CD4-positive, alpha-beta memory T cell (primary cell): ENCODE data around the gene SPTA1. TPM values are rescaled to one million over a fixed set of nuclear protein-coding genes. Genes with fewer than 3 reads are reported as not detected.

ENCODE experiments used
- CTCF ChIA-PET: fragments of 350-600 bp; sonication (Branson Sonifier 250); formaldehyde crosslinking; loops from one replicate; lab custom pipeline; 2021; ENCODE audit warnings: inconsistent platforms; ENCODE audit not compliant: partially characterized antibody; lab: Charles Lee
- POLR2A ChIA-PET: fragments of 350-600 bp; sonication (Branson Sonifier 250); formaldehyde crosslinking; loops from one replicate; lab custom pipeline; 2021; ENCODE audit not compliant: partially characterized antibody; lab: Charles Lee
- DNase-seq, 5 donors: peaks; one replicate each; pipeline versions ENCODE4 v3.0.0 to v3.0.0-alpha.2; 2020 to 2022; ENCODE audit warnings: mixed read lengths in 1 of 5
- H3K27ac ChIP-seq: one replicate; pipeline ENCODE4 v1.7.0; 2013; ENCODE audit warnings: low read depth, low read length
- H3K27me3 ChIP-seq: 2 replicates; pipeline ENCODE4 v1.7.0; 2013; ENCODE audit warnings: mild to moderate bottlenecking, low read length, moderate library complexity; ENCODE audit not compliant: insufficient read depth
- H3K36me3 ChIP-seq: 2 replicates; pipeline ENCODE4 v1.7.0; 2013; ENCODE audit warnings: mild to moderate bottlenecking, low read length, moderate library complexity; ENCODE audit not compliant: insufficient read depth
- H3K4me1 ChIP-seq: 2 replicates; pipeline ENCODE4 v1.7.0; 2013; ENCODE audit warnings: mild to moderate bottlenecking, low read length, moderate library complexity; ENCODE audit not compliant: insufficient read depth
- H3K4me3 ChIP-seq, 2 donors: one replicate each; pipeline ENCODE4 v1.7.0; 2013; ENCODE audit warnings: low read length in 2 of 2, mild to moderate bottlenecking in 1 of 2
- H3K9me3 ChIP-seq, 2 donors: one replicate each; pipeline ENCODE4 v1.7.0; 2013; ENCODE audit warnings: low read length in 2 of 2, control low read depth in 1 of 2; ENCODE audit not compliant: control insufficient read depth in 1 of 2
- H3K27ac Mint-ChIP-seq, 7 donors: one replicate each; pipeline ENCODE4 v1.8.0; 2020 to 2021; ENCODE audit warnings: mixed read lengths in 7 of 7, mild to moderate bottlenecking in 6 of 7, inconsistent platforms in 3 of 7, moderate library complexity in 3 of 7
- H3K27me3 Mint-ChIP-seq, 2 donors: one replicate each; pipeline ENCODE4 v1.8.0; 2020 to 2021; ENCODE audit warnings: mixed read lengths in 2 of 2
- H3K36me3 Mint-ChIP-seq, 2 donors: one replicate each; pipeline ENCODE4 v1.8.0; 2020 to 2021; ENCODE audit warnings: mixed read lengths in 2 of 2, inconsistent platforms in 1 of 2, mild to moderate bottlenecking in 1 of 2
- H3K4me1 Mint-ChIP-seq, 4 donors: one replicate each; pipeline ENCODE4 v1.8.0; 2020 to 2021; ENCODE audit warnings: mixed read lengths in 4 of 4, mild to moderate bottlenecking in 1 of 4
- H3K4me3 Mint-ChIP-seq, 8 donors: one replicate each; pipeline ENCODE4 v1.8.0; 2020 to 2021; ENCODE audit warnings: mixed read lengths in 8 of 8, mild to moderate bottlenecking in 7 of 8, moderate library complexity in 6 of 8, inconsistent platforms in 3 of 8
- H3K9me3 Mint-ChIP-seq, 8 donors: one replicate each; pipeline ENCODE4 v1.8.0; 2020 to 2021; ENCODE audit warnings: mixed read lengths in 8 of 8, mild to moderate bottlenecking in 5 of 8, inconsistent platforms in 3 of 8, moderate library complexity in 1 of 8
- intact Hi-C: fragments of 100-400 bp; cut with micrococcal nuclease; formaldehyde crosslinking; loops from one replicate; pipeline ENCODE4 v1.15.1; 2023
- polyA plus RNA-seq, 2 donors: library from polyadenylated mRNA; unstranded; fragments of 300-500 nt; fragmentation: Illumina TruSeq; gene quantifications; one replicate each; pipeline ENCODE4 v1.2.3, GENCODE V29; 2021
- total RNA-seq, 2 experiments: library from RNA; stranded (reverse); gene quantifications; one replicate each; pipeline ENCODE4 v1.2.3, GENCODE V29; 2021

Gene SPTA1
- total and polyA plus RNA-seq, 4 experiments from 2014 or later, result not detected

- Histone ChIP-seq H3K4me3 (no peak within 1 kb of the TSS), H3K27me3 (no peaks in the 10 kb centered on the region), H3K9me3 (no peaks in the 10 kb centered on the region), H3K27ac (no peak within 1 kb of the TSS), H3K36me3 (no peaks in the 10 kb centered on the region), H3K4me1 (no peaks in the 10 kb centered on the region)
- H3K27me3 Mint-ChIP-seq, result peaks cover 13 to 21% of the 10 kb centered on the region in 2 donors
- H3K9me3 Mint-ChIP-seq, result no peaks in the 10 kb centered on the region
- intact Hi-C loops, result no loop called here
- H3K4me3 Mint-ChIP-seq, result no peak within 1 kb of the TSS
- no peak for DNase-seq
- CTCF ChIA-PET, result no interaction called here
- POLR2A ChIA-PET, result interaction anchor here (0.6 kb wide), 1 partner anchor 1062 kb away, joined by 3 read pairs; no protein-coding TSS in a partner anchor
- no peak within 1 kb of the TSS for H3K27ac Mint-ChIP-seq
- H3K4me1 Mint-ChIP-seq, result no peaks in the 10 kb centered on the region
- no peaks in the 10 kb centered on the region for H3K36me3 Mint-ChIP-seq
Measured at GRCh38 chr1:158720620-158721019, 34.1 kb upstream of the SPTA1 start, which contains the start of gene OR6K3. TSS of gene OR6K3 (minus strand) at chr1:158720720. CDS start at chr1:158718115, 2,605 bp downstream.

- H3K27ac Mint-ChIP-seq, result no peak overlapping the region
- ChIA-PET CTCF (no interaction called here), POLR2A (no interaction called here)
- H3K4me1 ChIP-seq, result no peaks in the 10 kb centered on the region
- no peaks in the 10 kb centered on the region for H3K36me3 ChIP-seq
- H3K36me3 Mint-ChIP-seq, result no peaks in the 10 kb centered on the region
- no peak overlapping the region for H3K27ac ChIP-seq
- no peaks in the 10 kb centered on the region for H3K9me3 Mint-ChIP-seq
- H3K27me3 ChIP-seq, result no peaks in the 10 kb centered on the region
- DNase-seq, result no peak
- no peaks in the 10 kb centered on the region for H3K9me3 ChIP-seq
- intact Hi-C loops, result no loop called here
- H3K4me1 Mint-ChIP-seq, result no peaks in the 10 kb centered on the region
- no peak overlapping the region for H3K4me3 Mint-ChIP-seq
- H3K27me3 Mint-ChIP-seq, result peaks cover 10 to 22% of the 10 kb centered on the region in 2 donors
- no peak overlapping the region for H3K4me3 ChIP-seq
Measured at GRCh38 chr1:158719664-158720063, 33.1 kb upstream of the SPTA1 start.

GRCh38 chr1:158717344-158717743, 30.8 kb upstream of the SPTA1 start:
- Mint-ChIP-seq H3K4me1 (no peaks in the 10 kb centered on the region), H3K27ac (no peak overlapping the region), H3K27me3 (peaks cover 8 to 18% of the 10 kb centered on the region in 2 donors), H3K9me3 (no peaks in the 10 kb centered on the region), H3K4me3 (no peak overlapping the region), H3K36me3 (no peaks in the 10 kb centered on the region)
- ChIA-PET POLR2A (no interaction called here), CTCF (no interaction called here)
- Histone ChIP-seq H3K9me3 (no peaks in the 10 kb centered on the region), H3K4me1 (no peaks in the 10 kb centered on the region), H3K4me3 (no peak overlapping the region), H3K36me3 (no peaks in the 10 kb centered on the region), H3K27me3 (no peaks in the 10 kb centered on the region), H3K27ac (no peak overlapping the region)
- intact Hi-C loops, result no loop called here
- DNase-seq, result no peak

- no peaks in the 10 kb centered on the region for H3K9me3 ChIP-seq
- H3K36me3 Mint-ChIP-seq, result no peaks in the 10 kb centered on the region
- H3K27me3 ChIP-seq, result no peaks in the 10 kb centered on the region
- DNase-seq, result no peak
- intact Hi-C loops, result no loop called here
- H3K27ac Mint-ChIP-seq, result no peak overlapping the region
- H3K4me1 ChIP-seq, result no peaks in the 10 kb centered on the region
- peaks cover 7 to 20% of the 10 kb centered on the region in 2 donors for H3K27me3 Mint-ChIP-seq
- no peak overlapping the region for H3K4me3 Mint-ChIP-seq
- H3K4me1 Mint-ChIP-seq, result no peaks in the 10 kb centered on the region
- POLR2A ChIA-PET, result no interaction called here
- CTCF ChIA-PET, result no interaction called here
- H3K4me3 ChIP-seq, result no peak overlapping the region
- no peaks in the 10 kb centered on the region for H3K36me3 ChIP-seq
- no peak overlapping the region for H3K27ac ChIP-seq
- no peaks in the 10 kb centered on the region for H3K9me3 Mint-ChIP-seq
Measured at GRCh38 chr1:158716335-158716734, 29.8 kb upstream of the SPTA1 start.

GRCh38 chr1:158714754-158715153, 28.2 kb upstream of the SPTA1 start:
- intact Hi-C loops, result no loop called here
- Mint-ChIP-seq H3K27ac (no peak overlapping the region), H3K9me3 (no peaks in the 10 kb centered on the region), H3K27me3 (peaks cover 11 to 19% of the 10 kb centered on the region in 2 donors), H3K4me3 (no peak overlapping the region), H3K36me3 (no peaks in the 10 kb centered on the region), H3K4me1 (no peaks in the 10 kb centered on the region)
- Histone ChIP-seq H3K36me3 (no peaks in the 10 kb centered on the region), H3K4me1 (no peaks in the 10 kb centered on the region), H3K27me3 (no peaks in the 10 kb centered on the region), H3K27ac (no peak overlapping the region), H3K4me3 (no peak overlapping the region), H3K9me3 (no peaks in the 10 kb centered on the region)
- CTCF ChIA-PET, result no interaction called here
- POLR2A ChIA-PET, result no interaction called here
- DNase-seq, result no peak

- H3K27ac ChIP-seq, result no peak overlapping the region
- H3K9me3 Mint-ChIP-seq, result no peaks in the 10 kb centered on the region
Measured at GRCh38 chr1:158711098-158711497, 24.6 kb upstream of the SPTA1 start.

GRCh38 chr1:158706096-158706495, 19.6 kb upstream of the SPTA1 start:
- no peaks in the 10 kb centered on the region for H3K36me3 ChIP-seq
- ChIA-PET CTCF (no interaction called here), POLR2A (no interaction called here)
- H3K36me3 Mint-ChIP-seq, result no peaks in the 10 kb centered on the region
- H3K9me3 ChIP-seq, result no peaks in the 10 kb centered on the region
- H3K27ac ChIP-seq, result no peak overlapping the region
- H3K4me1 Mint-ChIP-seq, result no peaks in the 10 kb centered on the region
- no peaks in the 10 kb centered on the region for H3K9me3 Mint-ChIP-seq
- H3K4me1 ChIP-seq, result no peaks in the 10 kb centered on the region
- no peak overlapping the region for H3K27ac Mint-ChIP-seq
- no peak overlapping the region for H3K4me3 Mint-ChIP-seq
- peaks cover 2 to 4% of the 10 kb centered on the region in 2 donors for H3K27me3 Mint-ChIP-seq
- no peak overlapping the region for H3K4me3 ChIP-seq
- intact Hi-C loops, result no loop called here
- H3K27me3 ChIP-seq, result no peaks in the 10 kb centered on the region
- DNase-seq, result no peak

More at GRCh38 chr1:158711098-158711497, 24.6 kb upstream of the SPTA1 start:
- POLR2A ChIA-PET, result no interaction called here
- no peaks in the 10 kb centered on the region for H3K36me3 ChIP-seq
- H3K4me1 ChIP-seq, result no peaks in the 10 kb centered on the region
- peaks cover 8 to 14% of the 10 kb centered on the region in 2 donors for H3K27me3 Mint-ChIP-seq
- no peaks in the 10 kb centered on the region for H3K36me3 Mint-ChIP-seq
- no peak overlapping the region for H3K4me3 Mint-ChIP-seq
- CTCF ChIA-PET, result no interaction called here
- no peaks in the 10 kb centered on the region for H3K27me3 ChIP-seq
- no peaks in the 10 kb centered on the region for H3K9me3 ChIP-seq
- no peak overlapping the region for H3K4me3 ChIP-seq
- H3K27ac Mint-ChIP-seq, result peak overlapping the region in 1 of 7 donors; percentile 37
- no peaks in the 10 kb centered on the region for H3K4me1 Mint-ChIP-seq
- intact Hi-C loops, result no loop called here
- DNase-seq, result no peak

- intact Hi-C loops, result no loop called here
- CTCF ChIA-PET, result no interaction called here
- Mint-ChIP-seq H3K27me3 (peaks cover 0 to 3% of the 10 kb centered on the region in 2 donors), H3K4me3 (no peak within 1 kb of the TSS), H3K4me1 (no peaks in the 10 kb centered on the region), H3K36me3 (no peaks in the 10 kb centered on the region), H3K27ac (no peak within 1 kb of the TSS), H3K9me3 (no peaks in the 10 kb centered on the region)
- no peaks in the 10 kb centered on the region for H3K36me3 ChIP-seq
- DNase-seq, result no peak
- no peaks in the 10 kb centered on the region for H3K9me3 ChIP-seq
- POLR2A ChIA-PET, result no interaction called here
- no peaks in the 10 kb centered on the region for H3K4me1 ChIP-seq
- no peak within 1 kb of the TSS for H3K27ac ChIP-seq
- H3K4me3 ChIP-seq, result no peak within 1 kb of the TSS
- H3K27me3 ChIP-seq, result no peaks in the 10 kb centered on the region
Measured at GRCh38 chr1:158700552-158700951, 14.0 kb upstream of the SPTA1 start, which contains the start of gene OR6K2. TSS of gene OR6K2 (minus strand) at chr1:158700652. CDS start at chr1:158700652, 0 bp downstream.
